ENCODE measurements around the gene AMFR. TPM values are rescaled to one million over a fixed set of nuclear protein-coding genes. Genes with fewer than 3 reads are reported as not detected.

AMFR gene
- total RNA-seq, 1 donor from 2014 or later = 241 TPM

DNA sequence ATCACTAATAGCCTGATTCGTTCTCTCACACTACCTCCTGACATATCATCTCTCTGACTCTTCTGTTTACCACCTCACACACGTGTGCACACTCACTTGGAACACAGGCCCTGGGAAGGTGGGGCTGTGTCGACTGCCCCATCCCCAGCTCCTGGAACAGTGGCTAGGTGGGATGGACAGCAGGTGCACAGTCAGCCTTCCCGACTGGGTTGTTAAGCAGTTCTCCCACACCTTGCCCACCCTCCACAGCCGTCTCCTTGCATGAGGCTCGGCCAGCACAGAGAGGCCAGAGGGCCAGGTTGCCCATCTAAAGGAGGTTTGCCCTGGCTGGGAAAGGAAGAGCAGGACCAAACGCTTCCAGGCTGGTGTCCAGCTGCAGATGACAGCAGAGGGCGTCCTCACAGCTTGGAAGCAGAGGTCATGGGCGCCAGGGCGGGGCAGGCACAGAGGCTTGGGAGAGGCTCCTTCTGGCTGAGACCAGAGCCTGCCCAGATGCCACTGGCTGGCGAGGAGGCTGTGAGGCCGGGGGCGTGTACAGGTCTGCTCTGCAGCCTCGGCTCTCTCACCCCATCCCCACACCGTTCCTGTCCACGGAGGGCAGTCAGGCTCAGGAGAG, 92.8 kb downstream of the AMFR start:
- no peak for DNase-seq (ENCODE audit: low read depth, low spot score)

- no peak for DNase-seq (ENCODE audit: low read depth, low spot score)
Observed at GRCh38 chr16:56331915-56332314, 93.4 kb downstream of the AMFR start.

DNA sequence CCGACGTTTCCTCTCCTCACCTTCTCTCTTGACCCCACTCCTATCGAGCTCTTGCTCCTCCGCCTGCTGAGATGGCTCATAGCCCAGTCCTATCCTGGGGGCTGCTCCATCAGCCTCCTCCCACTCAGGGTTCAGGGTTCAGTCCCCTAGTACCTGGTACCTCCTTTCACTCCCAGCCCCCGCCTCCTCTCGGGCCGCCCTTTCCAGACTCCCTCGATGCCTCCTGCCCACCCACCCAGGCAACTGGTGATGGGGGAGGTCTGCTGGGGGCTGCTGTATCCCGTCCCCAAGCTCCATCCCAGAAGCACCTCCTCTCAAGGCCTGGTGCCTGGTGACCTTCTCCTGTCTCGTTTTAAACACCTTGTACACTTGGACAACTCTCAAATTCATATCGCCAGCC, 93.9 kb downstream of the AMFR start:
- DNase-seq (ENCODE audit: low read depth, low spot score) = no peak

DNA sequence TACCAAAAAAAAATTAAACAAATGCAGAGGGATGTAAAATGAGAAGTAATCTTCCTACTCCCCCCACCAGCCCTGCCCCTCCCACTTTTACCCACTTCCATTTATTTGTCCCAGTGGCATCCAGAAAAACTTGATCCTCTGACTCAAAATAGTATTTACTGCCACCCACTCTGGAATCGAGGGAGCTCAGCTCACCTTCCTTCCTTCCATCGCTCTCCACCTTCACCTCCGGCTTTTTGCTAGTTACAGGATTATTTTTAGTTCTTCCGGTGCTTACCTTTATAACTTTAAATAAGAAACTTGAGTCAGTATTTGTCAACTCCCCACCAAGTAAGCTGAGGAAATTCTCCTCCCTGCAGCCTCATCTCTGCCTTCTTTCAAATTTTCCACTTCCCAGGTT, 94.9 kb downstream of the AMFR start:
- no peak for DNase-seq (ENCODE audit: low read depth, low spot score)

- no peak for DNase-seq (ENCODE audit: low read depth, low spot score)
Observed at GRCh38 chr16:56329887-56330286, 95.5 kb downstream of the AMFR start.

DNA sequence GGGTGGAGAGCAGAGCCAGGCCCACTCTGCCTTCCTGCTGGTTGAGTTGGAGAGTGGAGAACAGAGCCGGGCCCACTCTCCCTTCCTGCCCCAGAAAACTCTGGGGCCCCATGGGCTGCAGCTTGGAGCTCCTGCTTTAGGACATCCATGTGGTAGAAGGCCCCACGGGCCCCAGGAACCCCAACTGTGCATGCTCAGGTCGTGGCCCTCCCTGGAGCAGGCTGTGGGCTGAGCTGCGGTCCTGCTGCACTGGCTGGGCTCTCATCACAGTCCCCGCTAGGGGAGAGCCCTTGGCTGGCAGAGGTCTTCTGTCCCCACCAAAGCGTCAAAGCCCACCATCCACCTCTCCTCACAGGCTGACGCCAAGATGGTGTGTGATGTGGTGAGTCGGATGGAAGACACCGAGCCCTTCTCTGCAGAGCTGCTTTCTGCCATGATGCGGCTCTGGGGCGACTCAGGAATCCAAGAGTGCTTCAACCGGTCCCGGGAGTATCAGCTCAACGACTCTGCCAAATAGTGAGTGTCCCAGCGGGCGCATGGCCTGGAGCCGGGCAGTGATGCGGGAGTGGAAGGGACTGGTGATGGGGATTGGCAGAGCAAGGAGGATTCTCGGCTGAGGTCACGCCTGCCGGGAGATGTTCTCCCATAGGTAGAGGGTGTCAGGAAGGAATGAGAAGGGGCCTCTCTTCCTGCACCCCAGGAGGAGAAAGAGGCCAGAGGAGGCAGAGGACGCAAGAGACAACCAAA, 96.9 kb downstream of the AMFR start:
- DNase-seq (ENCODE audit: low read depth, low spot score) = no peak

DNA sequence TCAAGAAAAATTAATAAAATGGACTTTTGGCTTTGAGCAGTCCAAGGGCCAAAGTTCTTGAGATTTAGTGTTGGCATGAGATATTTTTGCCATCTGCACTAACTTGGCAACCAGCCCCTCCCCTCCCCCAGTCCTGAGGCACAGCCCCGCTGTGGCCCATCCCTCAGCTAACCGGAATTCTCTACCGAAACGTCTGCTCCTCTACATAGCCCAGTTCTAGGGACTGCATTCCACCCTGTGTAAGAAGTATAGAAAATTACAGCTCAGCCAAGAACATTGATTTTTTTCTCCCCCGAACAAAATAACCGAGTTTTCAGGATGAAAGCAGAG, 97.5 kb downstream of the AMFR start:
- DNase-seq (ENCODE audit: low read depth, low spot score) = no peak

DNA sequence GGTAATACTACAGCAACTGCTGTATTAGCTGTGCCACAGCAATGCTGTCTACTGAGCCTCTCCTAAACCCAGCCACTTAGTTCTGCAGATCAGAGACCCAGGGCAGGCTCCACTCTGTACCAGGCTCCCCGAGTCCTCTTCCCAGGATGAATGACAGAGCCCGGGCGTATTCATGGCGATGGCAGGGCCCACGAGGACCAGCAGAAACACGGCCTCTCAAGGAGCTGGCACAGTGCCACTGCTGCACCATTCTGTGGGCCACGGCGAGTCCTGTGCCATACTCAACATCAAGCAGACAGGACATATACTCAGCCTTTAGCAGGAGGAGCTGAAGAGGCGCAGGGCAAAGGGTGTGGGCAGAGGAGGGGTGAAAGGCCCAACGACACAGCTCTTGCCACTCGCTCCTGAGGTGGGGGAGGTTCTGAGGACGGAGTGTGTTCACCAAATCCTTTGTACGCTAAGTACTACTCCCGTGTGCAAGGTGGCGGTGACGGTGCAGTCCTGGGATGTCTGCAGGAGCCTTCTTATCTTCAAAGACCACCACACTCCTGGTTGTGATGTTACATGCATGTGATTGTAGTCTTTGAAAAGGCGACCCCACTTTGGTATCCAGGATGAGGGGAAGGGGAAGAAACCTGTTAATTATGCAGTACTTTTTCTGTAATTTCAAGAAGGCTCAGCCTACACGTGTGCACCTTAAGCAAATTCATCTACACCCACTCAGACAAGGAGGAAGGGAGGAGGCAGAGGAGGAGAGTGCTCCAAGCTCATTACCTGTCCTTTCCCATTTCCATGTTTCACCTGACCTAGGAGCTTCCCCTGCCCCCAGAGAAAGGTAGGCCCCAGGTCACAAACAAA, 98.0 kb downstream of the AMFR start:
- DNase-seq (ENCODE audit: low read depth, low spot score) = no peak

DNA sequence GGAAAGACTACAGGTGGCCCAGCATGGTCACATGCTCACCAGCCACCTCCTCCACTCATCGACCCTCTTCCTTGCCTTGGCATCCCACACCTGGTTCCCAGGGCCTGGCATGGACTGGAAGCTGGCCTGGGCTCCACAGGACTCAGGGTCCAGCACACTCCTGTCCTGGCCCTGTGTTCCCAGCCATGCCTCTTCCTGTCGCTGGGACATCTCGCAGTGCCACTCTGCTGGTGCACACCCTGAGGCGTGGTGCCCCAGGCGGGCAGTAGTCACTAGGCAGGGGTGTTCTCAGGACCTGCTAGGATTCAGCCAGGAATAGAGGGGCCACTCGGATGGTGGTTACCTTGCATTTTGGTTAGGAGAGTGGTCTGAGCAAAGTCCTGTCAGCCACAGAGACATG, 99.4 kb downstream of the AMFR start:
- no peak for DNase-seq (ENCODE audit: low read depth, low spot score)

- no peak for DNase-seq (ENCODE audit: low read depth, low spot score)
Observed at GRCh38 chr16:56324406-56324805, 100.9 kb downstream of the AMFR start.

DNA sequence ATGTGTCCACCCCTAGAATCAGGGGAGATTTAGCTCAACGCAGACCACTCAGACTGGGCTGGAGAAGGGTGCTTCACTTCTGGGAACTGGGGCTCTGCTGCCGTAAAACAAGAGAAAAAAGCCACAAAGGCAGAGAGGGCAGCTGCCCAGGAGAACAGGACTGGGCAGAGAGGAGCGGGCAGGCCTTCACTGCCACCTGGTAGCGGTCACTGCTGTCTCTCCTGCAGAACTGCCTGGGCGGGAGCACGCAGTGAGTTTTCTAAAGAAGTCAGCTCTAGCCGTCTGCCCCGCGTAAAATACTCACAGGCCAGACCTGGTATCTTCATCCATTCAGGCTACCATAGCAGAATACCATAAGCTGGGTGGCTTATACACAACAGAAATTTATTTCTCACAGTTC, 103.8 kb downstream of the AMFR start:
- DNase-seq (ENCODE audit: low read depth, low spot score) = no peak

DNA sequence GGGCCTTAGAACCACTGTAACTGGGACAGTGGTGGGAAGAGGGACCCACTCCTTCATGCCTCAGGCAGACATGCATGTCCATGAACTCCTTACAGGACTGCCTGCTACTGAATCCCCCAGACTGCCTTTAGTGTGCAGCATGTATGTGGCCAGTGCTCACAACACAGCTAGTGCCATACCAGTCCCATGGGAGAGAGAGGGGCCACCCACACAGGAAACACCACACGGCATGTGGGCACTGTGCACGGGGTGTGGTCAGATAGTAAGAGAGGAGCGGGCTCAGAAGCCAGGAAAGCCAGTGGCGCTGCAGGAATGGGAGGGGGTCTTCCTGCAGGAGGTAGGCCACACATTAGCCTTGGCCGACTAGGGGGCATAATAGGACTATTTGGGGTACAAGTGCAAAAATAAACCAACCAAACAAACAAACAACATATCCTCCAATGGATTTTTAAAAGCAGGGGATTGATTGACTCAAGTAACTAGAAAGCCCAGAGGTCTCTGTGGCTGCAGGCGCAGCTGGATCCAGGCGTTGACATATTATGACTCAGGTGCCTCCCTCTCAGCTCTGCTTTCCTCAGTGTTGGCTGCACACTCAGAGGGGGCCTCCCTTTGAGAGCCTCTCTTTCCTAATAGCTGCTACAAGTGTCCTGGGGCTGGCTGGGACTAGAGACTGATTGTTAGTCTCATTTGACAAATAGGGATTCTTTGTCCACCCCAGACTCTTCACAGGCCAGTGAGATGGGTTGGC, 104.4 kb downstream of the AMFR start:
- DNase-seq (ENCODE audit: low read depth, low spot score) = no peak

GRCh38 chr16:56320056-56320455, 105.3 kb downstream of the AMFR start:
- DNase-seq (ENCODE audit: low read depth, low spot score) = no peak

GRCh38 chr16:56319376-56319775, 106.0 kb downstream of the AMFR start:
- no peak for DNase-seq (ENCODE audit: low read depth, low spot score)

DNA sequence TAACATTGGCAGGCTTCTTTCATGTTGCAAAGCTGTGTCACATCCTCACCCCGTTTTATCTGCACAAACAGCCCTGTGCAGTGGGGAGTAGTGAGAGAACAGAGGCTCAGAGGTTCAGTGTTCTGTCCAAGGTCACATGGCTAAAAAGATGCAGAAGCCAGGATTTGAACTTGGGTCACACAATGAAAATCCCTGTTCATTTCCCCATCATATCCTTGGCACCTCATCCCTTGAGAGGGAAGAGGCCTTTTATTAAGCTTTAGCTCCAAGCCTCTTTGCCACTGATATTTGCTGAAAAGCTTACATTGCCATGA, 106.6 kb downstream of the AMFR start:
- no peak for DNase-seq (ENCODE audit: low read depth, low spot score)

- no peak for DNase-seq (ENCODE audit: low read depth, low spot score)
Observed at GRCh38 chr16:56317998-56318826, 107.1 kb downstream of the AMFR start.

DNA sequence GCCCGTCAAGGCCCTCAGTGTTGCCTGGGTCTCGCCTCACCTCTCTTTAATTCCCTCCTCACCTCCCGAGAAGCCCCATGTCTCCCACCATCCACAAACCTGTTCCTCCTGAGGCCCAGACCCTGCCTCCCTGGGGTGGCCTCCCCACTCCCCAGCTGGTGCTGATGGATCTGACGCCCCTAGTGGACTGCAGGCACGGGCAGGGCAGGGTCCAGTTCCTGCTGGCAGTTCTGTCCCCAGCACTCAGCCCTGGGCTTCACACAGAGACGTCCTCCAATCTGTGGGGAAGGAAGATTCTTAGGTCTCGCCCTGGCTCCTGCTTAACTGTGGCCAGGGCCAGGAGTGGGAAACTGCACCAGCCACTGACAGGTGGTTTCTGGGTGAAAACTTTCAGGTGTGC, 108.8 kb downstream of the AMFR start:
- DNase-seq (ENCODE audit: low read depth, low spot score) = no peak

- DNase-seq (ENCODE audit: low read depth, low spot score) = no peak
Observed at GRCh38 chr16:56315955-56316354, 109.4 kb downstream of the AMFR start.

- no peak for DNase-seq (ENCODE audit: low read depth, low spot score)
Observed at GRCh38 chr16:56314244-56314850, 111.0 kb downstream of the AMFR start.

GRCh38 chr16:56312556-56312955, 112.8 kb downstream of the AMFR start:
- DNase-seq (ENCODE audit: low read depth, low spot score) = no peak

DNA sequence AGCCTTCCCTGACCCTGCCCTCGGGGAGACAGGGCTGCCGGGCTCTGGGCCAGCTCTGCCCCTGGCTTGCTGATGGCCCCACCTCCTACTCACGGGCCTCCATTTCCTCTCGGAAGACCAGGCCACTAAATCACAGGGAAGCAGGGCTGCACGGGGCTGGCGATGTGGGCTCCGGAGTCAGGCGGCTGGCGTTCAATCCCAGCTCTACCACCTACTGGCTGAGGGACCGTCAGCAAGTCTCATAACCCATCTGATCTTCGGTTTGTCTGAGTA, 113.4 kb downstream of the AMFR start:
- no peak for DNase-seq (ENCODE audit: low read depth, low spot score)

Measured in pulmonary artery endothelial cell (primary cell).